Cerebellar nuclear complex (tissue), 1 donor: ENCODE data around the gene ECD.

Experiments
- DNase-seq, 2 experiments: peaks; one replicate each; lab custom pipeline; 2025; lab: John Stamatoyannopoulos, UW

Gene ECD

GRCh38 chr10:73167783-73168464 is at the start of gene ECD, which contains the start of gene FAM149B1:
Gene ECD (minus strand): TSS chr10:73168008. CDS start chr10:73163937, 4,071 bp downstream.
Gene FAM149B1 (plus strand): TSS chr10:73168119. CDS start chr10:73168340, 221 bp downstream.
- peak; percentile 31 to 92 for DNase-seq

GRCh38 chr10:73215749-73216148 is 47.9 kb upstream of the ECD start:
- no peak for DNase-seq

GRCh38 chr10:73211106-73211811 is 43.5 kb upstream of the ECD start:
- no peak for DNase-seq

GRCh38 chr10:73210395-73211105 is 42.7 kb upstream of the ECD start:
- no peak for DNase-seq

GRCh38 chr10:73209705-73210104 is 41.9 kb upstream of the ECD start:
- DNase-seq = no peak

- no peak for DNase-seq
Measured at GRCh38 chr10:73207883-73208282, 40.1 kb upstream of the ECD start.

GRCh38 chr10:73206385-73206784 is 38.6 kb upstream of the ECD start:
- DNase-seq = no peak

GRCh38 chr10:73205890-73206289 is 38.1 kb upstream of the ECD start:
- no peak for DNase-seq

- no peak for DNase-seq
Measured at GRCh38 chr10:73205081-73205480, 37.3 kb upstream of the ECD start.

GRCh38 chr10:73190188-73190587 is 22.4 kb upstream of the ECD start:
- DNase-seq = no peak

- DNase-seq = no peak
Measured at GRCh38 chr10:73186266-73186665, 18.5 kb upstream of the ECD start.

- DNase-seq = no peak
Measured at GRCh38 chr10:73183667-73184281, 16.0 kb upstream of the ECD start.

GRCh38 chr10:73182568-73182967 is 14.8 kb upstream of the ECD start:
- no peak for DNase-seq

- DNase-seq = no peak
Measured at GRCh38 chr10:73174148-73174925, 6.5 kb upstream of the ECD start.

GRCh38 chr10:73172867-73173266 is 5.1 kb upstream of the ECD start:
- DNase-seq = no peak

- no peak for DNase-seq
Measured at GRCh38 chr10:73169320-73169719, 1.5 kb upstream of the ECD start.

GRCh38 chr10:73168465-73168803 is 626 bp upstream of the ECD start:
- DNase-seq = no peak

GRCh38 chr10:73167458-73167782 is 388 bp downstream of the ECD start:
- no peak for DNase-seq

- no peak for DNase-seq
Measured at GRCh38 chr10:73166972-73167371, 836 bp downstream of the ECD start.

- DNase-seq = no peak
Measured at GRCh38 chr10:73163096-73163495, 4.7 kb downstream of the ECD start.

- DNase-seq = no peak
Measured at GRCh38 chr10:73161662-73162061, 6.1 kb downstream of the ECD start.

GRCh38 chr10:73161079-73161478 is 6.7 kb downstream of the ECD start:
- no peak for DNase-seq
